ENCODE data around the gene SLFN5.
"Not testable (repeated sequence)": the region's sequence is repeated elsewhere in the genome, so short reads cannot be mapped to it uniquely, and the experiment has no call there.

Gene SLFN5

GRCh38 chr17:35242158-35242804 is 591 bp upstream of the SLFN5 start:
- DNase-seq (ENCODE audit: low read depth) = peak; percentile 83

GRCh38 chr17:35243561-35244340 is 879 bp downstream of the SLFN5 start:
- peak; percentile 31 for DNase-seq (ENCODE audit: low read depth)

GRCh38 chr17:35244341-35245195 is 1.7 kb downstream of the SLFN5 start:
- peak; percentile 72 for DNase-seq (ENCODE audit: low read depth)

DNA sequence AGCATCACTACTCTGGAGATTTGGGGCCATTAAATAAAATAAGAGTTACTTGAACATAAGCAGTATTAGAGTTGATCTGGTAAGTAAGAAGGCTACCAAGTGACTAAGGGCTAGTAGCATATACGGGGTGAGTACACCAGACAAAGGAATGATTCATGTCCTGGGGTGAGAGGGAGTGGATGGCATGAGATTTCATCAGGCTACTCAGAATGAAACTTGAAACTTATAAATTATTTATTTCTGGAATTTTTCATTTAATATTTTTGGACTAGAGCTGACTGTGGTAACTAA is 2.3 kb downstream of the SLFN5 start:
- no peak for DNase-seq (ENCODE audit: low read depth)

GRCh38 chr17:35252651-35253050 is 9.8 kb downstream of the SLFN5 start:
- no peak for DNase-seq (ENCODE audit: low read depth)

- DNase-seq (ENCODE audit: low read depth) = no peak
Observed at GRCh38 chr17:35254107-35254773, 11.4 kb downstream of the SLFN5 start.

GRCh38 chr17:35255316-35255715 is 12.4 kb downstream of the SLFN5 start:
- no peak for DNase-seq (ENCODE audit: low read depth)

- DNase-seq (ENCODE audit: low read depth) = no peak
Observed at GRCh38 chr17:35256629-35257028, 13.8 kb downstream of the SLFN5 start.

DNA sequence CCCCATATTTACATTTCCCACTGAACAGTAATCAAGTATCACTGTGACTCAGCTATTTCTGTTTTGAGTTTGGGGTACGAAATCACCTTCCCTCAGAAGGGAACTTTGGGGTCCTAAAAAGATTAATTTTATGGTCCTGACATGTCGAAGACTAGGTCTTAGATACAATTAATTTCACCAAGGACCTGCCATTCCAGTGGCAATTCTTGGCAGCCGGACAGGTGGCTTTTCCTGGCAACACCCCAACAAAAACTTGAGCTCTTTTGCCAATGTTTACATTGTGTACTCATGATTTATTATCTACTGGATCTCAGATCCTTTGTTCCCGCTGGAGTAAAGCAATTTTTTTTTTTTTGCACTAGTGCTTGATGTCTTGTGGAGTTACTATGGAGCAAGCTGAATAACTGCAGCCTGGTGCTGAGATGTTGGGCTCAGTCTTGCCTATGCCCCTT is 14.4 kb downstream of the SLFN5 start:
- DNase-seq (ENCODE audit: low read depth) = no peak

- no peak for DNase-seq (ENCODE audit: low read depth)
Observed at GRCh38 chr17:35259001-35259400, 16.1 kb downstream of the SLFN5 start.

GRCh38 chr17:35265071-35265470 is 22.2 kb downstream of the SLFN5 start:
- no peak for DNase-seq (ENCODE audit: low read depth)

DNA sequence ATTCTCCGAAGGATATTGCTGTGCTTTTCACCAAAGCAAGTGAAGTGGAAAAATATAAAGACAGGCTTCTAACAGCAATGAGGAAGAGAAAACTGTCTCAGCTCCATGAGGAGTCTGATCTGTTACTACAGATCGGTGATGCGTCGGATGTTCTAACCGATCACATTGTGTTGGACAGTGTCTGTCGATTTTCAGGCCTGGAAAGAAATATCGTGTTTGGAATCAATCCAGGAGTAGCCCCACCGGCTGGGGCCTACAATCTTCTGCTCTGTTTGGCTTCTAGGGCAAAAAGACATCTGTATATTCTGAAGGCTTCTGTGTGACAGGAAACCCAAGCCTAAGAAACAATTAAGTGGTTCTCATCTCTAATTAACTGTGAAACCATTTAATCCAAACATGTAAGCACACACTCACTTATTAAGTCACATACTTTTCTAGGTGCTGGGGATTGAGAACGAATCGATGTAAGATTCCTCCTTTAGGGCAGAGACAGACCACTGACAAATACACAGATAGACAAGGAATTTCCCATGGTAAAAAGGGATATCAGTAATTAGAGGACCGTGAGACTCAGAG is 22.8 kb downstream of the SLFN5 start:
- DNase-seq (ENCODE audit: low read depth) = no peak

DNA sequence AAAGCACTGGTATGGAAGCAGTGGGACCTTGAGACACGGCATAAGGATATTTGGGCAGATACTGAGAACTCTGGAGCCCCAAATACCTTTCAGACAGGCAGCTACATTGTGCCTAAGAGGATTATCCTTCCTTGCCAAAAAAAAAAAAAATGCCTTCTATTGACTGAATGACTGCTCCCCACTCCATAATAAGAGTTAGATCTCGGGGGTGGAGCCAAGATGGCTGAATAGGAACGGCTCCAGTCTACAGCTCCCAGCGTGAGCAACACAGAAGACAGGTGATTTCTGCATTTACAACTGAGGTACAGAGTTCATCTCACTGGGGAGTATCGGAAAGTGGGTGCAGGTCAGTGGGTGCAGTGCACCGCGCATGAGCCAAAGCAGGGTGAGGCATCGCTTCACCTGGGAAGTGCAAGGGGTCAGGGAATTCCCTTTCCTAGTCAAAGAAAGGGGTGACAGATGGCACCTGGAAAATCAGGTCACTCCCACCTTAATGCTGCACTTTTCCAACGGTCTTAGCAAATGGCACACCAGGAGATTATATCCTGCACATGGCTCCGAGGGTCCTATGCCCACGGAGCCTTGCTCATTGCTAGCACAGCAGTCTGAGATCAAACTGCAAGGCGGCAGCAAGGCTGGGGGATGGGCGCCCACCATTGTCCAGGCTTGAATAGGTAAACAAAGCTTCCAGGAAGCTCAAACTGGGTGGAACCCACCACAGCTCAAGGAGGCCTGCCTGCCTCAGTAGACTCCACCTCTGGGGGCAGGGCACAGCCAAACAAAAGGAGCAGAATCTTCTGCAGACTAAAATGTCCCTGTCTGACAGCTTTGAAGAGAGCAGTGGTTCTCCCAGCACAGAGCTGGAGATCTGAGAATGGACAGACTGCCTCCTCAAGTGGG is 31.5 kb downstream of the SLFN5 start:
- DNase-seq (ENCODE audit: low read depth) = not testable (repeated sequence)

DNA sequence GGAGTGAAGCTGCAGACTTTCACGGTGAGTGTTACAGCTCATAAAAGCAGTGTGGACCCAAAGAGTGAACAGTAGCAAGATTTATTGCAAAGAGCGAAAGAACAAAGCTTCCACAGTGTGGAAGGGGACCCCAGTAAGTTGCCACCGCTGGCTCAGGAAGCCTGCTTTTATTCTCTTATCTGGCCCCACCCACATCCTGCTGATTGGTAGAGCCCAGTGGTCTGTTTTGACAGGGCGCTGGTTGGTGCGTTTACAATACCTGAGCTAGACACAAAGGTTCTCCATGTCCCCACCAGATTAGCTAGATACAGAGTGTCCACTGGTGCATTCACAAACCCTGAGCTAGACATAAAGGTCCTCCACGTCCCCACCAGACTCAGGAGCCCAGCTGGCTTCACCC is 35.6 kb downstream of the SLFN5 start:
- not testable (repeated sequence) for DNase-seq (ENCODE audit: low read depth)

DNA sequence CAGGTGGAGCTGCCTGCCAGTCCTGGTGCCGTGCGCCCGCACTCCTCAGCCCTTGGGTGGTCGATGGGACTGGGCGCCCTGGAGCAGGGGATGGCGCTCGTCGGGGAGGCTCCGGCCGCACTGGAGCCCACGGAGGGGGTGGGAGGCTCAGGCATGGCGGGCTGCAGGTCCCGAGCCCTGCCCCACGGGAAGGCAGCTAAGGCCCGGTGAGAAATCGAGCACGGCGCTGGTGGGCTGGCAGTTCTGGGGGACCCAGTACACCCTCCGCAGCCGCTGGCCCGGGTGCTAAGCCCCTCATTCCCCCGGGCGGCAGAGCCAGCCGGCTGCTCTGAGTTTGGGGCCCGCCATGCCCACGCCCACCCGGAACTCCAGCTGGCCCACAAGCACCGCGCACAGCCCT is 36.0 kb downstream of the SLFN5 start:
- not testable (repeated sequence) for DNase-seq (ENCODE audit: low read depth)

DNA sequence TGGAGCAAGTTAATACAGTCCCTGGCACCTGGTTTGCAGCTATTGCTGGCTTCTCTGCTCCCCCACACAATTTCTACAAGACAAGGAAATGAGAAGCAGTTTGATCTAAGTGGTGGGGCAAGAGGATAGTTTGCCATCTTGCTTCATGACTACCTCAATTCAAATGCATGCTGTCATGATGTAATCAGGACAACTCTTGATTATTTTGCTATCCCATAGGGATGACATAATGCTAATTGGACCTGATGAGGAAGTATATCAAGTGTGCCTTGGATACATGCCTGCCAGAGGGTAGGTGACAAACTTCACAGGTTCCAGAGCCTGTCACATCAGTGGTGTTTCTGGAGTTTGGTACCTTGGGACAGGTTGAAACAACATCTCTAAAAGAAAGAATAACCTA is 40.9 kb downstream of the SLFN5 start:
- no peak for DNase-seq (ENCODE audit: low read depth)

DNA sequence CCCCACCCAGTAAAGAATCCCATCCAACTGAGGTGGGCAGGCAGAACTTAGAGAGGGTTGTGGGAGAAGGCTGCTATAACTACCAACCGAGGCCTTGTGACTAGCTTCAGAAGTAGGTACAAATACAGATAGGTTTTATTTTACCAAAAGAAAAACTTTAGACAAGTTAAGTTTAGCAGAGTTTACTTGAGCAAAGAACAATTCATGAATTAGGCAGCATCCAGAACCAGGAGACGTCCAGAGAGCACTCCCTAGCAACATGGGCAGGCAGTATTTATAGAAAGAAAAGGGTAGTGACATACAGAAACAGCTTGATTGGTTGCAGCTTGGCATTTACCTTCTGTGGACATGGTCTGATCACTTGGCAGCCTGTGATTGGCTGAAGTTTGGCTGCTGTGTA is 42.1 kb downstream of the SLFN5 start:
- DNase-seq (ENCODE audit: low read depth) = no peak

- DNase-seq (ENCODE audit: low read depth) = peak; percentile 9
Observed at GRCh38 chr17:35286120-35286781, 43.4 kb downstream of the SLFN5 start.

GRCh38 chr17:35287286-35287811 is 44.5 kb downstream of the SLFN5 start:
- no peak for DNase-seq (ENCODE audit: low read depth)

DNA sequence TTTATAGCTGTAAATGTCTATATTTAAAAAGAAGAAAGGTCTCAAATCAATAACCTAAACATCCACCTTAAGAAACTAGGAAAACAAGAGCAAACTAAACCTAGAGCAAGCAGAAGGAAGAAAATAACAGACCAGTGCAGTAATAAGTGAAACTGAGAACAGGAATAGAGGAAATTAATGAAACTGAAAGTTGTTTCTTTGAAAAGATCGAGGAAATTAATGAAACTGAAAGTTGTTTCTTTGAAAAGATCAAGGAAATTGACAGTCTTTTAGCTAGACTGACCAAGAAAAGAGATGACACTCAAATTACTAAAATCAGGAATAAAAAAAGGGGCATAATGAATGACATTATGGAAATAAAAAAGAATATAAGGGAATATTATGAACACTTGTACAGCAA is 46.4 kb downstream of the SLFN5 start:
- DNase-seq (ENCODE audit: low read depth) = no peak

Measured in stimulated activated CD4-positive, alpha-beta T cell treated with anti-CD3 and anti-CD28 coated beads, Interleukin-2, amount 100 ng/mL, for 4 hours (primary cell).